Activated CD8-positive, alpha-beta memory T cell treated with anti-CD3 and anti-CD28 coated beads, Interleukin-2, amount 50 U/mL, for 4 hours (primary cell): ENCODE data around the gene MMP1.
"Not testable (repeated sequence)": the region's sequence is repeated elsewhere in the genome, so short reads cannot be mapped to it uniquely, and the experiment has no call there.

Experiments
- DNase-seq: peaks from one replicate; pipeline ENCODE4 v3.0.0-alpha.2; 2020

The MMP1 gene

DNA sequence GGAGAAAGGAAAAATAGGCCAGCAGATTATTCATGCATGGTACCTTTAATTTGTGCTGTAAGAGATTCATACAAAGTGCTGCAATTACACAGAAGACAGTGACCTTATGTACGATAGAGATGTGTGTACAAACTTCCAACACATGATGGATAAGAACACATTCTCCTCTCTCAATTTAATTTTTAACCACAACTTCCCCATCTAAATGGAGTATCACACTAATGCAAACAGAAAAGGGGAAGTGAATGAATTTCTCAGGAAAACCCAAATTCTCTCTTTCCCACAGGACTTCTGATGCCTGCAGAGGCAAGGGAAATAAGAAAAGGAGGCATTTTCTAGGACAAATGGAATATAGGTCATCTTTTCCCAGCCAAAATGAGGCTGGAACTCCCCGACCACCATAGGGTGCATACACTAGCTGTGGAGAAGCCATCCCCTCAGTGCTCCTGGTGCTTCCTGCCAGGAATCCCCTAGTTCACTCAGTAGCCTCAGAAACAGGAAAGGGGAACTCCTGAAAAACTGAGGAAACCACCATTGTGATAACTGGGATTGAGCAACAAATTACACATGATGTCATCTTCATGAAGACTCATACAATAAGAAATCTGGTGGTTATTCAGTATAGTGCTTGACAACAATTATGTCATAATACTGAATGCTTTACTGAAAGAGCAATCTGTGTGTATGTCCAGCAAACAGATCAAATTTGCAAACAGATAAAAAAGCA, 40.0 kb downstream of the MMP1 start:
- DNase-seq, result no peak

DNA sequence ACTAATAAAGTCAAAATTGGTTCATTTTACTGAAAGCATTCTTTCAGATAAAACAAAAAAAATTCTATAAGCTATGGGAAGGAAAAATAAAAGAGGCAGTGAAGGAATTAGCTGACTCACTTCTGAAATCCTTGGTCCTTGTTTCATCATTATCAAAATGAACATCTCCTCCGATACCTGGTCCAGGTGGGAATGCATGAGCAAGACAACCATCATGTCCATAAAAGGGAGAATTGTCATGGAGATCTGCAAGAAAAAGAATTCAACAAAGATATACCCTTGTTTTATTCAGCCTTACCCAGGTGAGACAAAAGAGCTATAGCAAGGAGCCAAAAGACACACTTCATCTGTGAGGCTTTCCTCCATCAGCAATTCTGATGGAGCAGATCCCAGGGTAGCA, 44.7 kb downstream of the MMP1 start:
- DNase-seq, result no peak

DNA sequence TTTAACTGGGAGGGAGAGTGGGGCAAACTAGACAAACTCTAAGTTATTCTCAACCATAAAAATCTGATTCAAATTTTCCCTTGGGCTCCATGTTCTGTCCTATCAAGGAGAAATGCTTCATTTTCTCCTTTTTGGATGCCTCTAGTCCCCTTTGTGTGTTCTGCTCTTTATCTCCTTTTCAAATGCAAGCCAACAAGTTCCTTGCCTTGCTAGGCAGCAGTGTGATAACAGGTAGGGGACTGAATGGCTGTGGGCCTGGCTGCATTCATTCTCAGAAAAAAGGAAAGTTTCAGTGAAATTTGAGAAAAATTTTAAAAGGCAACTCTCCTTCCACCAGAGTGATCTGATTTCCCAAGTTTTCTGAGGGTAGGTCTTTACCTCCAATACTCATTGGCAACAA, 46.3 kb downstream of the MMP1 start:
- no peak for DNase-seq

DNA sequence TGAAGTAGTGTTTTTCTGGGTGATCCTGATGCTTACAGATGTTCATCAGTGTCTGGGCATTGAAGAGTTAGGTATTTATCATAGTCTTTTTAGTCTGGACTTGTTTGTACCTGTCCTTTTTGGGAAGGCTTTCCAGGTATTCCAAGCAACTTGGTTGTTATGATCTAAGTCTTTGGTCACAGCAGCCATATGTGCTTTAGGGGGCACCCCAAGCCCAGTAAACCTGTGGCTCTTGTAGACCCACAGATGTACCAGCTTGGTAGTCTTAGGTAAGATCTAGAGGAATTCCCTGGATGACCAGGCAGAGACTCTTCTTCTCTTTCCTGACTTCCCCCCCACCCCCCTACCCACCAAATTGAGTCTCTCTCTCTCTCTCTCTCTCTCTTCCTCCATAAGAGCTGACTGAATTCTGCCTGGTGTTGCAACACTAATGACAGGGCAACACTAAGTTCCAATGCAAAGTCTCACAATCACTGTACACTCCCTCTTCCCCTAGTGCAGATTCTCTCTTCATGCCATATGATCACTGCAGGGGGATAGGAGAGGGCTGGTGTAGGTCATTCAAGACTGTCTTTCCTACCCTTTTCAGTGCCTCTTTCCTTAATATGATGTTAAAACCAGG, 48.7 kb downstream of the MMP1 start:
- DNase-seq, result no peak

DNA sequence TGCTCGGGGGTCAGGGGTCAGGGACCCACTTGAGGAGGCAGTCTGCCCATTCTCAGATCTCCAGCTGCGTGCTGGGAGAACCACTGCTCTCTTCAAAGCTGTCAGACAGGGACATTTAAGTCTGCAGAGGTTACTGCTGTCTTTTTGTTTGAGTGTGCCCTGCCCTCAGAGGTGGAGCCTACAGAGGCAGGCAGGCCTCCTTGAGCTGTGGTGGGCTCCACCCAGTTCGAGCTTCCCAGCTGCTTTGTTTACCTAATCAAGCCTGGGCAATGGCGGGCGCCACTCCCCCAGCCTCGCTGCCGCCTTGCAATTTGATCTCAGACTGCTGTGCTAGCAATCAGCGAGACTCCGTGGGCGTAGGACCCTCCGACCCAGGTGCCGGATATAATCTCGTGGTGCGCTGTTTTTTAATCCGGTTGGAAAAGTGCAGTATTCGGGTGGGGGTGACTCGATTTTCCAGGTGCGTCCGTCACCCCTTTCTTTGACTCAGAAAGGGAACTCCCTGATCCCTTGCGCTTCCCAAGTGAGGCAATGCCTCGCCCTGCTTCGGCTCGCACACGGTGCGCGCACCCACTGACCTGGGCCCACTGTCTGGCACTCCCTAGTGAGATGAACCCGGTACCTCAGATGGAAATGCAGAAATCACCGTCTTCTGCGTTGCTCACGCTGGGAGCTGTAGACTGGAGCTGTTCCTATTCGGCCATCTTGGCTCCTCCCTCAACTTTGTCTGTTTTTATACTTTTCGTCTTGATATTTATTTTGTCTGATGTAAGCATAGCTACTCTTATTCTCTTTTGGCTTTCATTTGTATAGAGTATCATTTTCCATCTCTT, 51.0 kb downstream of the MMP1 start:
- DNase-seq, result not testable (repeated sequence)
